Loucy (cell line): Measurements from ENCODE around the gene KSR1.

Experiments used
- H2AFZ ChIP-seq: fragments of 200-600 bp; sonication (generic); 2 replicates; pipeline ENCODE4 v1.6.0; 2016; ENCODE audit warnings: antibody characterized with exemption, mild to moderate bottlenecking, low read length, moderate library complexity
- H3F3A ChIP-seq: fragments of 200-600 bp; 2 replicates; pipeline ENCODE4 v1.6.0; 2016; ENCODE audit warnings: antibody characterized with exemption, low read depth, mild to moderate bottlenecking
- H3K27me3 ChIP-seq: fragments of 200-600 bp; sonication (generic); 2 replicates; pipeline ENCODE4 v1.6.1; 2014; ENCODE audit warnings: low read length, mild to moderate bottlenecking; ENCODE audit not compliant: insufficient read depth, poor library complexity, severe bottlenecking
- H3K36me3 ChIP-seq: fragments of 200-600 bp; sonication (generic); 2 replicates; pipeline ENCODE4 v1.6.1; 2016; ENCODE audit warnings: low read length; ENCODE audit not compliant: insufficient read depth
- H3K4me1 ChIP-seq: fragments of 200-600 bp; sonication (generic); 2 replicates; pipeline ENCODE4 v1.5.1; 2014; ENCODE audit warnings: low read length, mild to moderate bottlenecking; ENCODE audit not compliant: insufficient read depth, poor library complexity, severe bottlenecking
- H3K4me2 ChIP-seq: fragments of 200-600 bp; sonication (generic); 2 replicates; pipeline ENCODE4 v1.6.0; 2014; ENCODE audit warnings: antibody characterized with exemption, low read length, low read depth, mild to moderate bottlenecking; ENCODE audit not compliant: poor library complexity, severe bottlenecking
- H3K4me3 ChIP-seq: fragments of 200-600 bp; sonication (generic); 2 replicates; pipeline ENCODE4 v1.5.1; 2014; ENCODE audit warnings: low read length, mild to moderate bottlenecking, mixed read lengths; ENCODE audit not compliant: poor library complexity, severe bottlenecking
- H3K79me2 ChIP-seq: fragments of 200-600 bp; sonication (generic); 2 replicates; pipeline ENCODE4 v1.6.1; 2014; ENCODE audit warnings: low read length; ENCODE audit not compliant: insufficient read depth
- H3K9ac ChIP-seq: fragments of 200-600 bp; sonication (generic); 2 replicates; pipeline ENCODE4 v1.6.0; 2014; ENCODE audit warnings: mild to moderate bottlenecking, low read depth, low read length, moderate library complexity; ENCODE audit not compliant: poor library complexity, severe bottlenecking
- H3K9me2 ChIP-seq: fragments of 200-600 bp; sonication (generic); replicated peaks from 2 replicates; pipeline ENCODE4 v1.6.1; 2016; ENCODE audit warnings: low read depth, low read length, mixed read lengths
- H3K9me3 ChIP-seq: fragments of 200-600 bp; sonication (generic); 2 replicates; pipeline ENCODE4 v1.6.1; 2014; ENCODE audit warnings: mild to moderate bottlenecking, antibody characterized with exemption, low read length, low read depth; ENCODE audit not compliant: insufficient read depth
- H4K20me1 ChIP-seq: fragments of 200-600 bp; sonication (generic); 2 replicates; pipeline ENCODE4 v1.6.0; 2014; ENCODE audit warnings: antibody characterized with exemption, low read length, mild to moderate bottlenecking; ENCODE audit not compliant: insufficient read depth, poor library complexity, severe bottlenecking
- CTCF ChIP-seq: fragments of 200-600 bp; sonication (generic); conservative IDR thresholded peaks from 2 replicates; pipeline ENCODE4 v1.5.1; 2014; ENCODE audit warnings: mild to moderate bottlenecking, antibody characterized with exemption, low read length
- EZH2phosphoT487 ChIP-seq: fragments of 200-600 bp; IDR thresholded peaks from 2 replicates; pipeline ENCODE4 v1.6.1; 2018; ENCODE audit warnings: antibody characterized with exemption, mild to moderate bottlenecking, moderate library complexity, borderline replicate concordance

The KSR1 gene

GRCh38 chr17:27413315-27413714 lies 42.9 kb upstream of the KSR1 start:
- H3K9ac ChIP-seq: no peak overlapping the region
- H3K4me2 ChIP-seq: no peak overlapping the region
- H3K4me1 ChIP-seq: peaks cover 8% of the 10 kb centered on the region
- H2AFZ ChIP-seq: no peak overlapping the region
- no peaks in the 10 kb centered on the region for H3K79me2 ChIP-seq
- H3K36me3 ChIP-seq: no peaks in the 10 kb centered on the region
- H3K9me2 ChIP-seq: no peaks in the 10 kb centered on the region
- TF ChIP-seq EZH2phosphoT487: no peak
- TF ChIP-seq CTCF: no peak
- H3K9me3 ChIP-seq: no peaks in the 10 kb centered on the region
- H3K27me3 ChIP-seq: no peaks in the 10 kb centered on the region
- H3F3A ChIP-seq: no peaks in the 10 kb centered on the region
- H3K4me3 ChIP-seq: no peak overlapping the region
- no peaks in the 10 kb centered on the region for H4K20me1 ChIP-seq

GRCh38 chr17:27413792-27414191 lies 42.5 kb upstream of the KSR1 start:
- TF ChIP-seq CTCF (no peak), EZH2phosphoT487 (no peak)
- H3K9me2 ChIP-seq: no peaks in the 10 kb centered on the region
- no peak overlapping the region for H3K4me3 ChIP-seq
- H4K20me1 ChIP-seq: no peaks in the 10 kb centered on the region
- H2AFZ ChIP-seq: no peak overlapping the region
- no peaks in the 10 kb centered on the region for H3K79me2 ChIP-seq
- no peak overlapping the region for H3K4me2 ChIP-seq
- H3F3A ChIP-seq: no peaks in the 10 kb centered on the region
- H3K27me3 ChIP-seq: no peaks in the 10 kb centered on the region
- H3K36me3 ChIP-seq: no peaks in the 10 kb centered on the region
- H3K9me3 ChIP-seq: no peaks in the 10 kb centered on the region
- H3K9ac ChIP-seq: no peak overlapping the region
- H3K4me1 ChIP-seq: peaks cover 8% of the 10 kb centered on the region

GRCh38 chr17:27414271-27414670 lies 42.0 kb upstream of the KSR1 start:
- H3K4me2 ChIP-seq: no peak overlapping the region
- H3K4me3 ChIP-seq: no peak overlapping the region
- H4K20me1 ChIP-seq: no peaks in the 10 kb centered on the region
- no peaks in the 10 kb centered on the region for H3K79me2 ChIP-seq
- H3K9ac ChIP-seq: no peak overlapping the region
- H2AFZ ChIP-seq: no peak overlapping the region
- TF ChIP-seq CTCF: no peak
- TF ChIP-seq EZH2phosphoT487: no peak
- no peaks in the 10 kb centered on the region for H3K27me3 ChIP-seq
- H3F3A ChIP-seq: no peaks in the 10 kb centered on the region
- no peaks in the 10 kb centered on the region for H3K36me3 ChIP-seq
- H3K4me1 ChIP-seq: peaks cover 8% of the 10 kb centered on the region
- H3K9me3 ChIP-seq: no peaks in the 10 kb centered on the region
- H3K9me2 ChIP-seq: no peaks in the 10 kb centered on the region
